Measurements from ENCODE around the gene CFI. TPM values are rescaled to one million over a fixed set of nuclear protein-coding genes. Genes with fewer than 3 reads are reported as not detected.

Gene CFI
- total RNA-seq, 4 donors from 2014 or later = 48.4 to 141 (median 72.9) TPM

DNA sequence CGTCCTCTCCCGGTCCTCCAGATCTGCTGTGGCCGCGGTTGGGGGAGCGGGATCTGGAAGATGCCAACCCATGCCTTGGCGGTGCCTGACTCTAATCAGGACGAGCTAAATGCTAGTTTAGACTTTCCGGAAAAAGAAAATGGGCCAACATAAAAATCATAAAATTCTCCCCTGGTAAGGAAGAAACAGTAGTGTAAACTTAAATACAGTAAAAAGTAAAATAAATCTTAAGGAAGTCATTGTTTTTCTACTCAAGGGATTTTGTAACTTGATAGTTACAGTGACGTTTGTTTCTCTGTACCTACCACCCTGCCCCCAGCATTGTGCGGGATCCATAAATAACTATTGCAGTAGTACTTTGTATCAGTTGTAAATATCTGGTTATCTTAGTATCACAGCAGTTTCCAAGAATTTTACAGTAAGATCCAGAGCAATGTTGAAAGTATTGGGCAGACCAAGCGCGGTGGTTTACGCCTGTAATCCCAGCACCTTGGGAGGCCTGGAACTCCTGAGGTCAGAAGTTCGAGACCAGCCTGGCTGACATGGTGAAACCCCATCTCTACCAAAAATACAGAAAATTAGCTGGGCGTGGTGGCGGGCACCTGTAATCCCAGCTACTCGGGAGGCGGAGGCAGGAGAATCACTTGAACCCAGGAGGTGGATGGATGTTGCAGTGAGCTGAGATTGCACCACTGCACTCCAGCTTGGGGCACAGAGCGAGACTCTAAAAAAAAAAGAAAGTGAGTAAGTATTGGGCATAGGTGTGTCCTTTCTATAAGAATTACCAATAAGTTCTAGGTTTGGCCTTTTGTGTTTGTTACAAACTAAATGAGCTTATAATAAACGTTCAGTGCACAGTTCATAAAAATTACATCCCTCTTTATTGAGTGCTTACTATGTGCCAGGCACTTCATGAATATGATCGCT, 70.9 kb downstream of the CFI start:
- intact Hi-C loops (cut with DNase I; ENCODE audit: low total_unique reads) = no loop called here
- no peaks in the 10 kb centered on the region for H3K27me3 ChIP-seq
- DNase-seq = no peak
- H3K27ac ChIP-seq = peak overlapping the region; percentile 81 to 88
- TF ChIP-seq, protein P1, sequence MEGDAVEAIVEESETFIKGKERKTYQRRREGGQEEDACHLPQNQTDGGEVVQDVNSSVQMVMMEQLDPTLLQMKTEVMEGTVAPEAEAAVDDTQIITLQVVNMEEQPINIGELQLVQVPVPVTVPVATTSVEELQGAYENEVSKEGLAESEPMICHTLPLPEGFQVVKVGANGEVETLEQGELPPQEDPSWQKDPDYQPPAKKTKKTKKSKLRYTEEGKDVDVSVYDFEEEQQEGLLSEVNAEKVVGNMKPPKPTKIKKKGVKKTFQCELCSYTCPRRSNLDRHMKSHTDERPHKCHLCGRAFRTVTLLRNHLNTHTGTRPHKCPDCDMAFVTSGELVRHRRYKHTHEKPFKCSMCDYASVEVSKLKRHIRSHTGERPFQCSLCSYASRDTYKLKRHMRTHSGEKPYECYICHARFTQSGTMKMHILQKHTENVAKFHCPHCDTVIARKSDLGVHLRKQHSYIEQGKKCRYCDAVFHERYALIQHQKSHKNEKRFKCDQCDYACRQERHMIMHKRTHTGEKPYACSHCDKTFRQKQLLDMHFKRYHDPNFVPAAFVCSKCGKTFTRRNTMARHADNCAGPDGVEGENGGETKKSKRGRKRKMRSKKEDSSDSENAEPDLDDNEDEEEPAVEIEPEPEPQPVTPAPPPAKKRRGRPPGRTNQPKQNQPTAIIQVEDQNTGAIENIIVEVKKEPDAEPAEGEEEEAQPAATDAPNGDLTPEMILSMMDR (IDR thresholded peaks at IDR 0.05) = no peak
- TF ChIP-seq POLR2A (IDR thresholded peaks at IDR 0.05) = no peak
- no peaks in the 10 kb centered on the region for H3K9me3 ChIP-seq
- no peaks in the 10 kb centered on the region for H3K4me1 ChIP-seq
- H3K36me3 ChIP-seq = no peaks in the 10 kb centered on the region
- H3K4me3 ChIP-seq = peak overlapping the region; percentile 51 to 98

DNA sequence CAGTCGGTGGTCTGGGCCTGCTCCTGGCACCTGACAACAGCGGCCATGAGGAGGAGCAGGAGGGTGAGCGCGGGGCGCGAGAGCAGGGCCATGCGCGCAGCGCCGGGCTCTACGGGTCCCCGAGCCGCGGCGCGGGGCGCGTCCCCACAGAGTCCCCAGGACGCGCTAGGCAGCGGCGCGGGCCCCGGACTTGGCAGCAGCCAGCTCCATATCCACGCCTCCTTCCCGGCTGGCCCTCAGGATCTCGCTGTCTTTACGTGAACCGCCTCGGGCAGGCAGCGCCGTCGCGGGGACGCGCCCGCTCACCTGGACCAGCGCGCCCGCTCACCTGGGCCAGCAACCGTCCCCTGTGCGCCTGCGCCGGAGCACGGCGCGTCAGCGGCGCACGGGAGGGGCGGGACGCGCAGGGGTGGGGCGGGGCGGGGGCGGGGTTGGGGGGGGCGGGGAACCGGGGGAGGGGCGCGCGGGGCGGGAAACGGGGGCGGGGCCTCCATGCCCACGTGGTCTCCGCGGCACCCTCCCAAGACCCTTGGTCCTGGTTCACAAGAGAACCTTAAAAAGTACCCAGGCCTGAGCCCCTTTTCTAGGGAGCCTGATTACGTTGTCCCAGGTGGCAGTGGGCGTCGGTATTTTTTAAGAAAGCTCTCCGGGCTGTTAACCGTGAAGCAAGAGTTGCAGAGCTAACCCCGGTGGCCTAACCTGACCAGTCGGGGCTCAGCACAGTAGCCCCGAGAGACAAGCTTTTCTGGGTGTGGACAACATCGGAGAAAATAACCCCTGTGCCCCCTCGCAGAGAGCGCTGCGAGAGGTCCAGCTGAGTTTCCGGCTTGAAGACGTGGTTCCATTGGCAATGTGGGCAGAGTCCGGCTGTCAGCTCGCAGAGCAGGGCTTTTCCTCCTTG, 71.8 kb downstream of the CFI start, which contains the start of gene PLA2G12A:
Gene PLA2G12A, minus strand, starts transcription at position 353 of the 901 bp plus-strand sequence. Its CDS starts 261 bp downstream, at position 92.
- intact Hi-C loops (cut with DNase I; ENCODE audit: low total_unique reads) = no loop called here
- no peaks in the 10 kb centered on the region for H3K4me1 ChIP-seq
- no peaks in the 10 kb centered on the region for H3K36me3 ChIP-seq
- peak within 1 kb of the TSS; percentile 51 to 98 for H3K4me3 ChIP-seq
- H3K27me3 ChIP-seq = no peaks in the 10 kb centered on the region
- H3K27ac ChIP-seq = peak within 1 kb of the TSS; percentile 81 to 88
- TF ChIP-seq, protein P1 (IDR thresholded peaks at IDR 0.05) = no peak
- peak; percentile 40 to 74 for TF ChIP-seq POLR2A (IDR thresholded peaks at IDR 0.05)
- peak; percentile 63 to 64 for DNase-seq
- no peaks in the 10 kb centered on the region for H3K9me3 ChIP-seq

- peak overlapping the region; percentile 51 to 98 for H3K4me3 ChIP-seq
- H3K36me3 ChIP-seq = no peaks in the 10 kb centered on the region
- intact Hi-C loops (cut with DNase I; ENCODE audit: low total_unique reads) = no loop called here
- H3K9me3 ChIP-seq = no peaks in the 10 kb centered on the region
- no peaks in the 10 kb centered on the region for H3K27me3 ChIP-seq
- DNase-seq = no peak
- H3K27ac ChIP-seq = peak overlapping the region; percentile 81 to 88
- no peaks in the 10 kb centered on the region for H3K4me1 ChIP-seq
- no peak for TF ChIP-seq POLR2A (IDR thresholded peaks at IDR 0.05)
- TF ChIP-seq, protein P1 (IDR thresholded peaks at IDR 0.05) = no peak
These were observed 72.6 kb downstream of the CFI start for GRCh38 chr4:109729117-109729717.

DNA sequence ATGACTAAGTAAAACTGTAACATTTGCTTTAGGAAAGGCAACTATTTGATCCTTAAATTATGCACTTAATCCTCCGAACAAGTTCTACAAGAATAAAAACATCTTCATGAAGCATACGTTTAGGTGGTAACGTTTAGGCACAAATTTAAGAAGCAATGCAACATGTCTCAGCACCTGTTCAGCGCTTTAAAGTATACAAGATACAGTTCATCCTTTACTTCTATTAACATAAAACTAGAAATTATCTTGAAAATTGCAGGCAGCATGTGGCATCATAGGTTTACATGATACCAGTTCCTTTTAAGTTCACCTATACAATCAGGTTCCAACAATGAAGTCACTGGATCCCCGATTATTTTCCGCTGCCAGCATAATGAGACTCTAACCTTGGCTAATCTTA, 73.4 kb downstream of the CFI start:
- Histone ChIP-seq H3K9me3 (no peaks in the 10 kb centered on the region), H3K4me3 (peak overlapping the region in 1 of 2 donors; percentile 98), H3K27ac (no peak overlapping the region), H3K27me3 (no peaks in the 10 kb centered on the region), H3K36me3 (no peaks in the 10 kb centered on the region), H3K4me1 (no peaks in the 10 kb centered on the region)
- no peak for TF ChIP-seq POLR2A (IDR thresholded peaks at IDR 0.05)
- TF ChIP-seq, protein P1 (IDR thresholded peaks at IDR 0.05) = no peak
- intact Hi-C loops (cut with DNase I; ENCODE audit: low total_unique reads) = no loop called here
- no peak for DNase-seq
